Hepatocyte (in vitro differentiated cells): ENCODE results near the gene CLIC5. TPM values are rescaled to one million over a fixed set of nuclear protein-coding genes. Genes with fewer than 3 reads are reported as not detected.

Source experiments
- DNase-seq: peaks from one replicate; pipeline ENCODE4 v3.0.0-alpha.2; 2016; ENCODE audit warnings: low spot score
- H2AFZ ChIP-seq: fragments of 200-600 bp; sonication (generic); 2 replicates; pipeline ENCODE4 v1.6.0; 2016; ENCODE audit warnings: antibody characterized with exemption, mild to moderate bottlenecking
- H3K27ac ChIP-seq: fragments of 200-600 bp; sonication (generic); 2 replicates; pipeline ENCODE4 v1.5.1; 2016; ENCODE audit warnings: mild to moderate bottlenecking
- H3K27me3 ChIP-seq: fragments of 200-600 bp; sonication (generic); 2 replicates; pipeline ENCODE4 v1.6.1; 2016
- H3K36me3 ChIP-seq: fragments of 200-600 bp; sonication (generic); replicated peaks from 2 replicates; pipeline ENCODE4 v1.5.1; 2016; ENCODE audit warnings: low read depth; ENCODE audit not compliant: insufficient read depth
- H3K4me1 ChIP-seq: fragments of 200-600 bp; sonication (generic); 2 replicates; pipeline ENCODE4 v1.5.1; 2016; ENCODE audit warnings: mild to moderate bottlenecking, moderate library complexity; ENCODE audit not compliant: insufficient read depth
- H3K4me2 ChIP-seq: fragments of 200-600 bp; sonication (generic); 2 replicates; pipeline ENCODE4 v1.6.0; 2016
- H3K4me3 ChIP-seq: fragments of 200-600 bp; sonication (generic); 2 replicates; pipeline ENCODE4 v1.5.1; 2016; ENCODE audit warnings: mild to moderate bottlenecking
- H3K79me2 ChIP-seq: fragments of 200-600 bp; sonication (generic); 2 replicates; pipeline ENCODE4 v1.6.0; 2017; ENCODE audit warnings: mild to moderate bottlenecking
- H3K9me2 ChIP-seq: fragments of 200-600 bp; sonication (generic); replicated peaks from 2 replicates; pipeline ENCODE4 v1.6.0; 2017; ENCODE audit warnings: mild to moderate bottlenecking; ENCODE audit not compliant: insufficient read depth
- H3K9me3 ChIP-seq: fragments of 200-600 bp; sonication (generic); 2 replicates; pipeline ENCODE4 v1.5.1; 2016; ENCODE audit warnings: low read depth, mild to moderate bottlenecking
- H4K20me1 ChIP-seq: fragments of 200-600 bp; sonication (generic); 2 replicates; pipeline ENCODE4 v1.6.0; 2016; ENCODE audit warnings: mild to moderate bottlenecking; ENCODE audit not compliant: insufficient read depth, poor library complexity, severe bottlenecking
- EZH2 ChIP-seq: fragments of 200-600 bp; sonication (generic); IDR thresholded peaks from 2 replicates; pipeline ENCODE4 v1.6.1; 2016; ENCODE audit warnings: antibody characterized with exemption, mild to moderate bottlenecking, borderline replicate concordance
- EZH2phosphoT487 ChIP-seq: fragments of 200-600 bp; sonication (generic); IDR thresholded peaks from one replicate; pipeline ENCODE4 v1.6.1; 2018; ENCODE audit warnings: antibody characterized with exemption, mild to moderate bottlenecking, low read depth, moderate library complexity; ENCODE audit not compliant: unreplicated experiment, severe bottlenecking
- whole genome bisulfite sequencing: methylation state at CpG from one replicate; pipeline ENCODE4 v1.1.6; 2016; ENCODE audit warnings: low lambda C conversion rate; ENCODE audit errors: missing lambda C conversion rate; 5-methylcytosine and 5-hydroxymethylcytosine counted together
- polyA plus RNA-seq: library from polyadenylated mRNA; unstranded; fragments of >200 nt; fragmentation: Nextera tagmentation; extraction: Ambion mirVana; gene quantifications from 2 replicates; pipeline ENCODE4 v1.2.1, GENCODE V29; 2016
- total RNA-seq: library from RNA; depleted of rRNA; stranded (reverse); fragments of >200 nt; gene quantifications from 2 replicates; pipeline ENCODE4 v1.2.3, GENCODE V29; 2014
- TF ChIP-seq, protein P1 (sequence below): fragments of 200-600 bp; sonication (generic); IDR thresholded peaks from 2 replicates; pipeline ENCODE4 v1.5.1; 2016; ENCODE audit warnings: antibody characterized with exemption, mild to moderate bottlenecking; ENCODE audit not compliant: poor library complexity

CLIC5 gene
- total and polyA plus RNA-seq, 2 experiments from 2014 or later: 6.0 to 12.1 TPM

GRCh38 chr6:45949256-45949655, 66.4 kb downstream of the CLIC5 start:
- peak overlapping the region; percentile 24 for H3K27ac ChIP-seq
- peaks cover 27% of the 10 kb centered on the region for H3K4me1 ChIP-seq
- no peaks in the 10 kb centered on the region for H3K9me2 ChIP-seq
- 75% methylated on average over 7 of the region's 7 CpGs for WGBS
- H3K79me2 ChIP-seq: no peaks in the 10 kb centered on the region
- H4K20me1 ChIP-seq: no peaks in the 10 kb centered on the region
- no peaks in the 10 kb centered on the region for H3K36me3 ChIP-seq
- no peak overlapping the region for H3K4me3 ChIP-seq
- H3K9me3 ChIP-seq: no peaks in the 10 kb centered on the region
- H2AFZ ChIP-seq: no peak overlapping the region
- TF ChIP-seq EZH2phosphoT487 (no peak), EZH2 (no peak)
- TF ChIP-seq, protein P1, sequence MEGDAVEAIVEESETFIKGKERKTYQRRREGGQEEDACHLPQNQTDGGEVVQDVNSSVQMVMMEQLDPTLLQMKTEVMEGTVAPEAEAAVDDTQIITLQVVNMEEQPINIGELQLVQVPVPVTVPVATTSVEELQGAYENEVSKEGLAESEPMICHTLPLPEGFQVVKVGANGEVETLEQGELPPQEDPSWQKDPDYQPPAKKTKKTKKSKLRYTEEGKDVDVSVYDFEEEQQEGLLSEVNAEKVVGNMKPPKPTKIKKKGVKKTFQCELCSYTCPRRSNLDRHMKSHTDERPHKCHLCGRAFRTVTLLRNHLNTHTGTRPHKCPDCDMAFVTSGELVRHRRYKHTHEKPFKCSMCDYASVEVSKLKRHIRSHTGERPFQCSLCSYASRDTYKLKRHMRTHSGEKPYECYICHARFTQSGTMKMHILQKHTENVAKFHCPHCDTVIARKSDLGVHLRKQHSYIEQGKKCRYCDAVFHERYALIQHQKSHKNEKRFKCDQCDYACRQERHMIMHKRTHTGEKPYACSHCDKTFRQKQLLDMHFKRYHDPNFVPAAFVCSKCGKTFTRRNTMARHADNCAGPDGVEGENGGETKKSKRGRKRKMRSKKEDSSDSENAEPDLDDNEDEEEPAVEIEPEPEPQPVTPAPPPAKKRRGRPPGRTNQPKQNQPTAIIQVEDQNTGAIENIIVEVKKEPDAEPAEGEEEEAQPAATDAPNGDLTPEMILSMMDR: no peak
- H3K27me3 ChIP-seq: no peaks in the 10 kb centered on the region
- peak; percentile 20 for DNase-seq
- no peak overlapping the region for H3K4me2 ChIP-seq

GRCh38 chr6:45947807-45948206, 67.9 kb downstream of the CLIC5 start:
- no peak overlapping the region for H3K27ac ChIP-seq
- no peak overlapping the region for H3K4me2 ChIP-seq
- H4K20me1 ChIP-seq: no peaks in the 10 kb centered on the region
- no peaks in the 10 kb centered on the region for H3K27me3 ChIP-seq
- H2AFZ ChIP-seq: no peak overlapping the region
- no peak overlapping the region for H3K4me3 ChIP-seq
- no peaks in the 10 kb centered on the region for H3K79me2 ChIP-seq
- H3K4me1 ChIP-seq: peaks cover 27% of the 10 kb centered on the region
- no peaks in the 10 kb centered on the region for H3K36me3 ChIP-seq
- DNase-seq: no peak
- H3K9me3 ChIP-seq: no peaks in the 10 kb centered on the region
- no peaks in the 10 kb centered on the region for H3K9me2 ChIP-seq
- TF ChIP-seq, protein P1: no peak
- TF ChIP-seq EZH2: no peak
- TF ChIP-seq EZH2phosphoT487: no peak

DNA sequence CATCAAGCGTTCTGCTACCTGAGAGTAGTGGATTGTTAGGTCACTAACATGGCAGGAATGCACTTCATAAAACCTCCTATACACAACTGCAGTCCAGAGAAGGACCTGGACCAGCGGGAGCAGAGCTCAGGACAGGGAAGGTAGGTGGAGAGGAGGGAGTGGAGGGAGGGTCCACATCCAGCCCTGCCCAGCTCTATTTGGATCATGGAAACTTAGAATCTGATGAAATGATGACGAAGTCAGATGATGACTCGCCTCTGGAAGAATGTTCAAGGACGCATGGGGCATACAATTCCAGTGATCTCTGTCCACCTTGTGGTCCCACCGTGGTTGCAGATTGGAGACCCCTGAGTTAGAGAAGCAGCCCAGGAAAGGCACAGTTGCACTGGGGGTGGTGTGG, 68.8 kb downstream of the CLIC5 start:
- Histone ChIP-seq H3K27ac (no peak overlapping the region), H3K36me3 (no peaks in the 10 kb centered on the region), H3K9me3 (no peaks in the 10 kb centered on the region), H4K20me1 (no peaks in the 10 kb centered on the region), H3K4me2 (no peak overlapping the region), H3K9me2 (no peaks in the 10 kb centered on the region), H2AFZ (no peak overlapping the region), H3K27me3 (no peaks in the 10 kb centered on the region), H3K4me1 (peaks cover 20% of the 10 kb centered on the region), H3K4me3 (no peak overlapping the region), H3K79me2 (no peaks in the 10 kb centered on the region)
- no peak for TF ChIP-seq EZH2phosphoT487
- TF ChIP-seq EZH2: no peak
- TF ChIP-seq, protein P1: no peak
- 88% methylated on average over 6 of the region's 6 CpGs for WGBS
- DNase-seq: no peak

DNA sequence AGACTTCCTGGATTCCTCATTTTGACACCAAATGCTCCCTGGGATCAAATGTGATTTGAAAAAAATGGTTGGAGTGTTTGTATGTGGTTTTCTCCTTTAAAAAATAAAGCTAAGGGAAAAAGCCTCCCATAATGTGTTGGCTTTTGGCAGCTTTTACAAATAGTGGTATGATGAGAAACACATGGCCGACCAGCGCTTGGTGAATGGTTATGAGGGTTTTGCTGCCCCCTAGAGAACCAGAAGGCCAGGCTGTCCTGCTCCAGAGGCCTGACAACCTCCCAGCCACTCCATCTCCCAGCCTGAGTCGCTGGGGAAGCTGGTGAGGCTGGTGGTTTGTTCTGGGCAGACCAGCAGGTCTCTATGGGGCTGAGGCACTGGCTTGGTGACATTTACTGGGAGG, 69.3 kb downstream of the CLIC5 start:
- TF ChIP-seq EZH2phosphoT487: no peak
- no peak for TF ChIP-seq EZH2
- TF ChIP-seq, protein P1: peak; percentile 54
- Histone ChIP-seq H3K9me3 (no peaks in the 10 kb centered on the region), H3K36me3 (no peaks in the 10 kb centered on the region), H3K4me3 (no peak overlapping the region), H4K20me1 (no peaks in the 10 kb centered on the region), H3K27me3 (no peaks in the 10 kb centered on the region), H3K9me2 (no peaks in the 10 kb centered on the region), H3K79me2 (no peaks in the 10 kb centered on the region), H3K27ac (peak overlapping the region; percentile 6), H2AFZ (no peak overlapping the region), H3K4me1 (peaks cover 16% of the 10 kb centered on the region), H3K4me2 (no peak overlapping the region)
- 66% methylated on average over 3 of the region's 3 CpGs for WGBS
- DNase-seq: peak; percentile 74
